Fibroblast of gingiva (primary cell): ENCODE results near the gene SPDYE3.
"Not testable (repeated sequence)": the region's sequence is repeated elsewhere in the genome, so short reads cannot be mapped to it uniquely, and the experiment has no call there.

ENCODE experiments used
- DNase-seq: peaks from one replicate; pipeline ENCODE4 v3.0.0-alpha.2; 2011; ENCODE audit warnings: low read depth

Gene SPDYE3

GRCh38 chr7:100307402-100307801, at the start of gene SPDYE3:
TSS of gene SPDYE3 (plus strand) at chr7:100307702. CDS start at chr7:100307886, 184 bp downstream.
- not testable (repeated sequence) for DNase-seq

- not testable (repeated sequence) for DNase-seq
Measured at GRCh38 chr7:100259984-100260383, 47.5 kb upstream of the SPDYE3 start.

DNA sequence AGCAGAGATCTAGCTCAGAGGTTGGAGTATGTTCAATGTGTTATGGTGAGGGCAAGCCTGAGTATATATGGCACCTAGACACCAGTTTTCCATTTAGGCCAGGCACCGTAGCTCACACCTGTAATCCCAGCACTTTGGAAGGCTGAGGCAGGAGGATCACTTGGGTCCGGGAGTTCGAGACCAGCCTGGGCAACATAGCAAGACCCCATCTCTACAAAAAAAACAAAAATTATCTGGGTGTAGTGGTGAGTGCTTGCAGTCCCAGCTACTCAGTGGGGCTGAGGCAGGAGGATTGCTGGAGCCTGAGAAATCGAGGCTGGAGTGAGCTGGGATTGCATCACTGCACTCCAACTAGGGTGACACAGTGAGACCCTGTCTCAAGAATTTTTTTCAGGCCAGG, 44.6 kb upstream of the SPDYE3 start:
- DNase-seq, result not testable (repeated sequence)

DNA sequence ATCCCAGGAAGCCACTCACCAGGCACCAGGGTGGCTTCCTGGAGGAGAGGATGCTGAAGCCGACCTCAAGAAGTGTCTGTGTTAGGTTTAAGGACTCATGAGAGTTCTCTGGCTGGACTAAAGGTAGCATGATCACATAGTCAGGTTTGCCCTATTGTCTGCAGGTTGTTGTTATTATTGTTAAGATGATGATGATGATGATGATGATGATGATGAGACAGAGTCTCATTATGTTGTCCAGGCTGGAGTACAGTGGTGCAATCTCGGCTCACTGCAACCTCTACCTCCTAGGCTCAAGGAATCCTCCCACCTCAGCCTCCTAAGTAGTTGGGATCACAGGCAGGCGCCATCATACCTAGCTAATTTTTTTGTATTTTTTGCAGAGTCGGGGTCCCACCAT, 43.3 kb upstream of the SPDYE3 start:
- DNase-seq, result not testable (repeated sequence)

GRCh38 chr7:100264669-100265165, 42.8 kb upstream of the SPDYE3 start:
- not testable (repeated sequence) for DNase-seq

GRCh38 chr7:100265851-100266250, 41.7 kb upstream of the SPDYE3 start:
- DNase-seq, result not testable (repeated sequence)

DNA sequence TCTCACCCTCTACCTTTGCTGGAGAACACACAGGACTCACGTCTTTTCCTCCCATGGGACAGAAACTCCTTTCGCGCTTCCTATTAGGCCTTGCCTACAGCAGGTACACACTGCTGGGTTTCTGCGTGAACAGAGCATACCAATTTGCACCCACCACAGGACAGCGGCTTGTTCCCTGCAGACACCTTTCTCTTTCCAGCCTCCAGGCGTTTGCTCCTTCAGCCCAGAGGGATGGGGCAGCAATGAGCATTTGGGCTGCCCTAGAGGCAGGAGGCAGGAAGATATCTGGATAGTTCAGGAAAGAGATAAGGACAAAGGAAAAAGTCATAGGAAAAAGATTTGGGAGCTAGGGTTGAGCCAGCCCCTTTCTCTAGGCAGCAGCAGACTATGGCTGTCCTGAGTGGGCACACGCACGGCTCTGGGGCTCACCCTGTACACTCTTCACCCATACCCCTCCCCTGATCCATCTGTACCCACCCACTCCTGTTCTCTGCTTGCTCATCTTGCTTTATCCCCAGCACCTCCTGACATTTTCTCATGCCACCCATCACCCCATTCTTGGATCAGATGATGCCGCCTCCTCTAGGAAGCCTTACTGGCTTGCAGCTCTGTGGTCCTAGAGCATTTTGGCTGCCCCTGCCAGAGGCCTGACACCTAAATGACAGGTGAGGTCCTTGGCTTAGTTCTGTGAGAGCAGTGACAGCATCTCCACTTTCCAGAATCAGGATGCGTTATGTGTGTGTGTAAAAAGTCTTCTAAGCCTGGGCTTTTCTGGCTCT, 40.7 kb upstream of the SPDYE3 start:
- DNase-seq, result no peak

GRCh38 chr7:100267648-100268047, 39.9 kb upstream of the SPDYE3 start:
- no peak for DNase-seq

DNA sequence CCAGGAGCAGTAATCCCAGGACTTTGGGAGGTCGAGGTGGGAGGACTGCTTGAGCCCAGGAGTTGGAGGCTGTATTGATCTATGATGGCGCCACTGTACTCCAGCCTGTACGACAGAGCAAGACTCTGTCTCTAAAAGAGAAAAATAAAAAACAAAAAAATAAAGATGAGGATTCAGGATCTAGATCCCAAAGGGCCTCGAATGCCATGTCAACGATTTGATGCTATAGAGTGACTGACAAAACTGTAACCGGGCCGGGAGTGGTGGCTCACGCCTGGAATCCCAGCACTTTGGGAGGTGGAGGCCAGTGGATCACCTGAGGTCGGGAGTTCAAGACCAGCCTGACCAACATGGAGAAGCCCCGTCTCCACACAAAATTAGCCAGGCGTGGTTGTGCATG, 38.6 kb upstream of the SPDYE3 start:
- DNase-seq, result not testable (repeated sequence)

GRCh38 chr7:100269306-100270045, 38.0 kb upstream of the SPDYE3 start:
- not testable (repeated sequence) for DNase-seq

- not testable (repeated sequence) for DNase-seq
Measured at GRCh38 chr7:100270046-100270918, 37.2 kb upstream of the SPDYE3 start.

GRCh38 chr7:100270941-100271593, 36.4 kb upstream of the SPDYE3 start:
- not testable (repeated sequence) for DNase-seq

DNA sequence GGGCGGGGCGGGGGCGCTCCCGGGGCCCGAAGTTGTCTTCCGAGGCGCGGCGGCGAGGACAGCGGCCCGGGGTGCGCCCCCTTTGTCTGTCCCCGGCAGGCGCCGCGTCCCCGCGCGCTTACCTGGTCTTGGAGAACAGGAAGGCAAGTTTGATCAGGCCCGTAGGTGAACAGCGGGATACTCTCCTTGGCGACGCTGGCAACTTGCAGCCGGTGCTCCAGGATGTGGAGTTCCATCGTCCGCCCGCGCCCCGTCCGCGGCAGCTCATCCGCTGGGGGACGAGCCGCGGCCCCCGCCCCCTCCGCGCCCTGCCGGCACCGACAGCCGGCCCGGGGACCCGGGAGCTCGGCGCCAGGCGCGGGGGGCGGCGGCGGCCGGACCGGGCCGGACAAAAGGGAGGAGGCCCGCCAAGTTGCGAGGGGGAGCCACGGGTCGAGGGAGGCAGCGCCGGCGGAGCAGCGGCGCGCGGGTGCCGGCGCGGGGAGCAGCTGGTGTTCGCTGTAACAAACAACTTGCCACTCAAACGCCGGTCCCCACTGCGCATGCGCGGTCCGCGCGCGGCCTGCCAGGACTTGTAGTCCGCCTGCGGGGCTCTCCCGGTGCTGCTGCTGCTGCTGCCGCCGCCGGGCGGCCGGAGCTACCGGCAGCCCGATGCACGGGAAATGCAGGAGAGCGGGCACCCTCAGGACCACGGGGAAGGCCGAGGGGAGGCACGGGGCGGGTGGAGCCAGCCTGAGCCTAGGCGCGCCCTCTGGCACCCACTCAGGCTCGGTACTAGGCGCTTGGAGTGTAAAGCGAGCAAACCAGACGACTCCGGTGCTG, 35.6 kb upstream of the SPDYE3 start:
- peak; percentile 94 for DNase-seq

DNA sequence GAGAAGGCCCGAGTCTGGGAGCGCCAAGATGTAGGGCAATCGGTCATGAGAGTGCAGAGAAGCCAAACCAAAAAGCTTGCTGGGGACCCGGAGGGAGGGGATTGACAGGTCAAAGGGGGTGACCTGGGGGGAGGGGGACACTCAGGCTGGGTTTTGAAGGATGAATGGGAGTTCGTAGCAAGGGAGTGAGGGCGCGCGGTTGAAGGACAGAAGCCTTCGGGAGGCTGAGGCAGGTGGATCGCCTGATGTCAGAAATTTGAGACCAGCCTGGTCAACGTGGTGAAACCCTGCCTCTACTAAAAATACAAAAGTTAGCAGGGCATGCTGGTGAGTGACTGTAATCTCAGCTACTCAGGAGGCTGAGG, 35.0 kb upstream of the SPDYE3 start:
- DNase-seq, result not testable (repeated sequence)

GRCh38 chr7:100275120-100275519, 32.4 kb upstream of the SPDYE3 start:
- DNase-seq, result no peak

DNA sequence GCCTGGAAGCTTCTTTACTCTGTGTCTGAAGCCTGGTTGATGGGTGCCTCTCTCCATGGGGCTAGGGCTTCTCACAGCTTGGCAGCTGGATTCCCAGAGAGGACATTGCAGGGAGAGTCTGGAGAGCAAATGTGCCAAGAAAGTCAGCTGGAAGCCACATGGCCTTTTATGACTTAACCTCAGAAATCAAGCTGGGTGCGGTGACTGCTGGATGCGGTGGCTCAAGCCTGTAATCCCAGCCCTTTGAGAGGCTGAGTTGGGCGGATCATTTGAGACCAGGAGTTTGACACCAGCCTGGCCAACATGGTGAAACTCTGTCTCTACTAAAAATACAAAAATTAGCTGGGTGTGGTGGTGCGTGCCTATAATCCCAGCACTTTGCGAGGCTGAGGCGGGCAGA, 31.4 kb upstream of the SPDYE3 start:
- DNase-seq, result peak; percentile 12

DNA sequence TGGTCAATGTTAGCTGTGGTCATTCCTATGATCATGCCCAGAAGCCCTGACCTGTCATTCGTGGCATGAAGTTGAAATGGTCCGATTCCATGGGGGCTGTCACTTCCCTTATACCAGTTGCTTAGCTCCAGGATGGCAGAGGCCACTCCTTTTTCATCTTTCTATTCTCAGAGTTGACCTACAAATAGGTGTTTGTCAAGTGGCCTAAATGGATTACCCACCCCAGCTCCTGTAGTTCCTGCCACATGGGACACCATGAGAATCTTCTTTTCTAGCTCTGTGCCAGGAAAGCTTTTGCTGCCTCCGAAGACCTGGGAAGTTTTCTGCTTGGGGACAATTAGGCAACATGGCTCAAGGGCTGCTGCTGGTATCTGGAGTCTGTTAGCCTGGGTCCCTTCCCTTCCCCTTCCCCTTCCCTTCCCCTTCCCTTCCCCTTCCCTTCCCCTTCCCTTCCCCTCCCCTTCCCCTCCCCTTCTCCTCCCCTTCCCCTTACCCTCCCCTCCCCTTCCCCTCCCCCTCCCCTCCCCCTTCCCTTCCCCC, 25.4 kb upstream of the SPDYE3 start:
- not testable (repeated sequence) for DNase-seq

DNA sequence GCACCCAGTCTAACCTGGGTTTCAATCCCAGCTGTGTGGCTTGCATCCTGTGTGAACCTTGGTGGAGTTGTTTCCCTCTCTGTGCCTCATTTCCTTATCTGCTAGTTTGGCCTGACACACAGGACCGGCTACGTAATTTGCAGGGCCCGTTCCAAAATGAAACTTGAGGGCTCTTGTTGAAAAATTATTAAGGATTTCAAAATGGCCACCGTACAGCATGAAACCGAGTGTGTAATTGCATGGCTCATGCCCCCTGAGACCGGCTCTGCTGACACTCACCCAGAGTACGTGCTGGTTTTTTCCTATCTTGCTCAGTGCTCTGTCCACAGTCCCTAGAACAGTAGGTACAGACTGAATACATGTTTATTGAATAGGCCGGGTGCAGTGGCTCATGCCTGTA, 24.4 kb upstream of the SPDYE3 start:
- DNase-seq, result not testable (repeated sequence)

GRCh38 chr7:100287191-100287969, 20.1 kb upstream of the SPDYE3 start:
- not testable (repeated sequence) for DNase-seq

DNA sequence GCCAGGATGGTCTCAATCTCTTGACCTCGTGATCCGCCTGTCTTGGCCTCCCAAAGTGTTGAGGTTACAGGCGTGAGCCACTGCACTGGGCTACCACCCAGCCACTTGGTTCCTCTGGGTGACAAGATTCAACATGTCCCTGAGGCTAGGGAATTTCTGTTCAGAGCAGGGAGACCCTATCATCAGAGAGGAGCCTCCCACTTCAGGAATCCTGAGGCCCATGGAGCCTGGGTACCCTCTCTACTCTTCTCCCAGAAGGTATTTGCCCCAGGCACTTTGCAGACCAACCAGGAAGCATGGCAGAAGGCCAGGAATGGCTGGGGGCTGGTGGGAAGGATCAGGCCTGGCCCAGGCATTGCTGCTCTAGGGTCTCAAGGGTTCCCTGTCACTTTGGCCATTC, 19.2 kb upstream of the SPDYE3 start:
- not testable (repeated sequence) for DNase-seq
